Fibroblast of mammary gland (primary cell): Measurements from ENCODE around the gene RAB21.
"Not testable (repeated sequence)": the region's sequence is repeated elsewhere in the genome, so short reads cannot be mapped to it uniquely, and the experiment has no call there.

Source experiments
- DNase-seq: peaks from one replicate; pipeline ENCODE4 v3.0.0-alpha.2; 2010; ENCODE audit warnings: low read depth
- H3K4me3 ChIP-seq: 2 replicates; pipeline ENCODE4 v1.5.1; 2011; ENCODE audit warnings: low read depth, mild to moderate bottlenecking, low read length, moderate library complexity; ENCODE audit not compliant: control insufficient read depth
- CTCF ChIP-seq: conservative IDR thresholded peaks from 2 replicates; pipeline ENCODE4 v1.5.1; 2011; ENCODE audit warnings: low read depth, low read length, inconsistent platforms; ENCODE audit not compliant: control insufficient read depth, insufficient read depth

RAB21 gene

GRCh38 chr12:71749666-71750065 is 5.0 kb upstream of the RAB21 start:
- H3K4me3 ChIP-seq: no peak overlapping the region
- TF ChIP-seq CTCF: no peak
- DNase-seq: no peak

GRCh38 chr12:71752891-71753290 is 1.8 kb upstream of the RAB21 start:
- no peak for DNase-seq
- H3K4me3 ChIP-seq: no peak overlapping the region
- no peak for TF ChIP-seq CTCF

- no peak for TF ChIP-seq CTCF
- peak; percentile 84 for DNase-seq
- peak overlapping the region; percentile 91 for H3K4me3 ChIP-seq
Measured at GRCh38 chr12:71755146-71755892, 656 bp downstream of the RAB21 start.

- TF ChIP-seq CTCF: no peak
- peak overlapping the region; percentile 91 for H3K4me3 ChIP-seq
- DNase-seq: peak; percentile 12
Measured at GRCh38 chr12:71756054-71756690, 1.5 kb downstream of the RAB21 start.

GRCh38 chr12:71759941-71760340 is 5.3 kb downstream of the RAB21 start:
- no peak overlapping the region for H3K4me3 ChIP-seq
- no peak for TF ChIP-seq CTCF
- DNase-seq: no peak

- DNase-seq: no peak
- H3K4me3 ChIP-seq: no peak overlapping the region
- no peak for TF ChIP-seq CTCF
Measured at GRCh38 chr12:71760471-71760870, 5.8 kb downstream of the RAB21 start.

- DNase-seq, H3K4me3 ChIP-seq: not testable (repeated sequence)
Measured at GRCh38 chr12:71761354-71761753, 6.7 kb downstream of the RAB21 start.
